GM23338 (cell line): ENCODE results near the gene GIMAP2. TPM values are rescaled to one million over a fixed set of nuclear protein-coding genes. Genes with fewer than 3 reads are reported as not detected.

Experiments
- ATAC-seq: fragments of 200-7000 bp; cut with Tn5 transposase; 3 replicates; pipeline ENCODE4 v1.9.1; 2020
- DNase-seq: peaks from one replicate; pipeline ENCODE4 v3.0.0-alpha.2; 2015; ENCODE audit warnings: low spot score
- H2AFZ ChIP-seq: fragments of 200-600 bp; sonication (generic); 2 replicates; pipeline ENCODE4 v1.8.0; 2016; ENCODE audit warnings: antibody characterized with exemption, mild to moderate bottlenecking, moderate library complexity
- H3F3A ChIP-seq: fragments of 200-600 bp; sonication (generic); replicated peaks from 2 replicates; pipeline ENCODE4 v1.8.0; 2017; ENCODE audit warnings: antibody characterized with exemption, mixed run types, low read depth
- H3K27ac ChIP-seq: fragments of 200-600 bp; sonication (generic); 2 replicates; pipeline ENCODE4 v1.6.1; 2016; ENCODE audit warnings: low read depth
- H3K27me3 ChIP-seq: fragments of 200-600 bp; sonication (generic); 2 replicates; pipeline ENCODE4 v1.8.0; 2016; ENCODE audit warnings: mild to moderate bottlenecking, mixed run types, moderate library complexity; ENCODE audit not compliant: insufficient read depth
- H3K36me3 ChIP-seq: fragments of 200-600 bp; sonication (generic); 2 replicates; pipeline ENCODE4 v1.8.0; 2016; ENCODE audit warnings: mild to moderate bottlenecking; ENCODE audit not compliant: insufficient read depth
- H3K4me1 ChIP-seq: fragments of 200-600 bp; sonication (generic); 2 replicates; pipeline ENCODE4 v1.8.0; 2016; ENCODE audit warnings: mild to moderate bottlenecking, moderate library complexity; ENCODE audit not compliant: insufficient read depth
- H3K4me2 ChIP-seq: fragments of 200-600 bp; sonication (generic); 2 replicates; pipeline ENCODE4 v1.7.1; 2017; ENCODE audit warnings: mixed run types
- H3K4me3 ChIP-seq: fragments of 200-600 bp; sonication (generic); 2 replicates; pipeline ENCODE4 v1.6.1; 2016; ENCODE audit warnings: mixed run types
- H3K79me2 ChIP-seq: fragments of 200-600 bp; sonication (generic); replicated peaks from 2 replicates; pipeline ENCODE4 v1.8.0; 2017; ENCODE audit warnings: mild to moderate bottlenecking; ENCODE audit not compliant: insufficient read depth
- H3K9me2 ChIP-seq: fragments of 200-600 bp; sonication (generic); 2 replicates; pipeline ENCODE4 v1.8.0; 2017; ENCODE audit not compliant: insufficient read depth
- H4K20me1 ChIP-seq: fragments of 200-600 bp; sonication (generic); replicated peaks from 2 replicates; pipeline ENCODE4 v1.8.0; 2017; ENCODE audit warnings: mild to moderate bottlenecking; ENCODE audit not compliant: insufficient read depth
- H3K27ac Mint-ChIP-seq: 2 replicates; pipeline ENCODE4 v1.8.0; 2020; ENCODE audit warnings: inconsistent platforms, mild to moderate bottlenecking, moderate library complexity, mixed read lengths
- H3K27me3 Mint-ChIP-seq: 3 replicates; pipeline ENCODE4 v1.8.0; 2022; ENCODE audit warnings: low read depth, mild to moderate bottlenecking, moderate library complexity, mixed read lengths, inconsistent platforms; ENCODE audit not compliant: insufficient read depth, poor library complexity
- H3K36me3 Mint-ChIP-seq: 3 replicates; pipeline ENCODE4 v1.8.0; 2021; ENCODE audit warnings: low read depth, mild to moderate bottlenecking, inconsistent platforms, moderate library complexity, mixed read lengths
- H3K4me1 Mint-ChIP-seq: 3 replicates; pipeline ENCODE4 v1.8.0; 2020; ENCODE audit warnings: mild to moderate bottlenecking, inconsistent platforms, mixed read lengths
- H3K4me3 Mint-ChIP-seq: 3 replicates; pipeline ENCODE4 v1.8.0; 2021; ENCODE audit warnings: moderate library complexity, mild to moderate bottlenecking, inconsistent platforms, mixed read lengths
- H3K9me3 Mint-ChIP-seq: 3 replicates; pipeline ENCODE4 v1.8.0; 2020; ENCODE audit warnings: moderate library complexity, mild to moderate bottlenecking, inconsistent platforms, mixed read lengths
- CREB1 ChIP-seq: fragments of 250-450 bp; sonication (Bioruptor Pico); IDR thresholded peaks from 2 replicates; pipeline ENCODE4 v1.5.0; 2020; ENCODE audit warnings: low read depth, mild to moderate bottlenecking, moderate library complexity
- CTCF ChIP-seq, 2 experiments: fragments of 200-600 bp in 1 of 2; sonication (generic) in 1 of 2; conservative IDR thresholded peaks; 2 replicates each; pipeline versions ENCODE4 v1.5.1 to v1.6.1; 2016 to 2017; ENCODE audit warnings: antibody characterized with exemption in 2 of 2, low read depth in 2 of 2, mild to moderate bottlenecking in 2 of 2, moderate library complexity in 1 of 2
- ETS1 ChIP-seq: IDR thresholded peaks from 2 replicates; pipeline ENCODE4 v1.6.1; 2016; ENCODE audit warnings: antibody characterized with exemption
- EZH2 ChIP-seq: fragments of 200-600 bp; sonication (generic); IDR thresholded peaks from one replicate; pipeline ENCODE4 v1.8.0; 2017; ENCODE audit warnings: antibody characterized with exemption, mild to moderate bottlenecking, low read depth; ENCODE audit not compliant: unreplicated experiment
- EZH2phosphoT487 ChIP-seq: fragments of 200-600 bp; sonication (generic); IDR thresholded peaks from one replicate; pipeline ENCODE4 v1.8.1; 2018; ENCODE audit warnings: antibody characterized with exemption; ENCODE audit not compliant: unreplicated experiment
- JUNB ChIP-seq: IDR thresholded peaks from one replicate; pipeline ENCODE4 v1.6.1; 2016; ENCODE audit warnings: antibody characterized with exemption; ENCODE audit not compliant: unreplicated experiment
- NANOG ChIP-seq: IDR thresholded peaks from 2 replicates; pipeline ENCODE4 v1.6.1; 2016; ENCODE audit warnings: antibody characterized with exemption, borderline replicate concordance
- POLR2AphosphoS5 ChIP-seq: IDR thresholded peaks from 2 replicates; pipeline ENCODE4 v1.6.1; 2016; ENCODE audit warnings: antibody characterized with exemption, low read depth
- STAT1 ChIP-seq: IDR thresholded peaks from one replicate; pipeline ENCODE4 v1.6.1; 2016; ENCODE audit warnings: antibody characterized with exemption; ENCODE audit not compliant: unreplicated experiment
- ZNF331 ChIP-seq: fragments of 250-450 bp; sonication (Bioruptor Pico); IDR thresholded peaks from 2 replicates; pipeline ENCODE4 v1.5.0; 2020; ENCODE audit warnings: low read depth, mild to moderate bottlenecking, moderate library complexity
- ZNF462 ChIP-seq: fragments of 250-450 bp; sonication (Bioruptor Pico); IDR thresholded peaks from 2 replicates; pipeline ENCODE4 v1.5.0; 2020; ENCODE audit warnings: mild to moderate bottlenecking, moderate library complexity
- polyA plus RNA-seq: library from polyadenylated mRNA; unstranded; fragments of >200 nt; fragmentation: Nextera tagmentation; extraction: Ambion mirVana; gene quantifications from 2 replicates; pipeline ENCODE4 v1.2.1, GENCODE V29; 2016
- total RNA-seq: library from RNA; depleted of rRNA; stranded (reverse); fragments of >200 nt; shearing (Covaris generic); gene quantifications from 2 replicates; pipeline ENCODE4 v1.2.3, GENCODE V29; 2014

The GIMAP2 gene
- total and polyA plus RNA-seq, 2 experiments from 2014 or later = not detected

GRCh38 chr7:150666412-150666811 is 19.1 kb upstream of the GIMAP2 start:
- no peak overlapping the region for H3K27ac Mint-ChIP-seq
- no peaks in the 10 kb centered on the region for H3K4me1 Mint-ChIP-seq
- Histone ChIP-seq H3F3A (no peaks in the 10 kb centered on the region), H2AFZ (no peak overlapping the region), H4K20me1 (no peaks in the 10 kb centered on the region), H3K4me2 (no peak overlapping the region), H3K9me2 (no peaks in the 10 kb centered on the region), H3K27me3 (no peaks in the 10 kb centered on the region), H3K36me3 (no peaks in the 10 kb centered on the region), H3K79me2 (no peaks in the 10 kb centered on the region), H3K27ac (no peak overlapping the region), H3K4me1 (no peaks in the 10 kb centered on the region), H3K4me3 (no peak overlapping the region)
- peaks cover 3% of the 10 kb centered on the region for H3K27me3 Mint-ChIP-seq
- no peak overlapping the region for H3K4me3 Mint-ChIP-seq
- H3K9me3 Mint-ChIP-seq = no peaks in the 10 kb centered on the region; the same call in 2 of the 3 replicates
- no peaks in the 10 kb centered on the region for H3K36me3 Mint-ChIP-seq
- ATAC-seq = no peak
- DNase-seq = no peak
- TF ChIP-seq STAT1 (no peak), EZH2phosphoT487 (no peak), EZH2 (no peak), CREB1 (CRISPR knock-in tag) (no peak), NANOG (no peak)

GRCh38 chr7:150668472-150668911 is 17.0 kb upstream of the GIMAP2 start:
- Histone ChIP-seq H3K9me2 (no peaks in the 10 kb centered on the region), H3K4me2 (no peak overlapping the region), H3K4me3 (no peak overlapping the region), H3K27ac (no peak overlapping the region), H2AFZ (no peak overlapping the region), H3F3A (no peaks in the 10 kb centered on the region), H4K20me1 (no peaks in the 10 kb centered on the region), H3K4me1 (no peaks in the 10 kb centered on the region), H3K27me3 (no peaks in the 10 kb centered on the region), H3K79me2 (no peaks in the 10 kb centered on the region), H3K36me3 (no peaks in the 10 kb centered on the region)
- Mint-ChIP-seq H3K4me3 (no peak overlapping the region), H3K27ac (no peak overlapping the region), H3K4me1 (no peaks in the 10 kb centered on the region), H3K27me3 (peaks cover 5% of the 10 kb centered on the region), H3K9me3 (no peaks in the 10 kb centered on the region; the same call in none of the 3 replicates), H3K36me3 (no peaks in the 10 kb centered on the region)
- DNase-seq = no peak
- ATAC-seq = no peak
- TF ChIP-seq ZNF462 (CRISPR knock-in tag) (no peak), STAT1 (no peak), POLR2AphosphoS5 (no peak), ZNF331 (CRISPR knock-in tag) (no peak), NANOG (no peak), ETS1 (no peak), CTCF (conservative IDR thresholded peaks at IDR 0.05; ENCODE audit: low read depth in 2 of 2) (no peak), EZH2 (no peak), JUNB (no peak), CREB1 (CRISPR knock-in tag) (no peak)
